GM18505 (cell line): Measurements from ENCODE around the gene DNHD1.
"Not testable (repeated sequence)": the region's sequence is repeated elsewhere in the genome, so short reads cannot be mapped to it uniquely, and the experiment has no call there.

Experiments used
- ATAC-seq: cut with Tn5 transposase; IDR thresholded peaks from one replicate; pipeline ENCODE4 v1.9.1; 2021; ENCODE audit not compliant: unreplicated experiment
- POLR2A ChIP-seq: IDR thresholded peaks from 4 replicates; pipeline ENCODE4 v1.6.1; 2011; ENCODE audit warnings: borderline replicate concordance; ENCODE audit not compliant: insufficient read depth, insufficient read length; ENCODE audit errors: extremely low read depth

Gene DNHD1

GRCh38 chr11:6486938-6487337, 10.1 kb upstream of the DNHD1 start:
- TF ChIP-seq POLR2A = no peak
- ATAC-seq = no peak

- no peak for TF ChIP-seq POLR2A
Measured at GRCh38 chr11:6488342-6488741, 8.7 kb upstream of the DNHD1 start.

DNA sequence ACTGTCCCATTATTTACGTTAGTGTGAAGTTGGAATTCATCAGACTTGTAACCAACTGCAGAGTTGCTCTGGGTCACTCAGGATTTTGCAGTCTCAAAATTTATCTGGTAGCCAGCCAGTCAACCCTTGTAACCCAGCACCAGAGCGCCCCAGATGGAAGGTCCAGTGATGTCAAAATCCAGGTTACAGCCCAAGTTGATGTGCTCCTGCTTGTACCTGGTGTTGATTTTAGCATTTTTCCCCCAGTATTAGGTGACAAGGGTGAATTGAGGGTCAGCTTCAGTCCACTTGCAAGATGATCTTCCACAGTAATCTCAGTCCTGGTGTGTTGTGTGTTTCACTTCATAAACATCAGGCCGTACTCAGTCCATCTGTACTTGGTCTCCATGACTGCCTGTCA, 8.3 kb upstream of the DNHD1 start:
- no peak for TF ChIP-seq POLR2A
- ATAC-seq = no peak

More at GRCh38 chr11:6488342-6488741, 8.7 kb upstream of the DNHD1 start:
- ATAC-seq = no peak

DNA sequence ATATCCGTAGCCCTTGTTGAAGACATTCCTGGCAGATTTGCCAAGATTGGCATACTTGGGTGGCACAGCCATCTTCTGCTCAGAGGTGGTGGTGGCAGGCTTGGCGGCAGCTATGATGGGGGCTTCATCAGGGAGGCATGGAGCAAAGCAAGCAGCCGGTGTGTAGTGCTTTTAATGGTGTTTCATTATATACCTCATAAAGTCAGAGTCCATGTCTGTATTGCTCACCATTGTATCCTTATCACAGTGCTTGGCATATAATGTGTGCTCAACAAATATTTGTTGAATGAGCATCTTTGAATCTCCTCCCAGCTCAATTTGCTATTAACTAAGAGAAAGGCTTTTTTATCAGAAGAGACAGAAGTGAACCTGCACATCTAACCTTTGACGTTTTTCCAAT, 7.8 kb upstream of the DNHD1 start:
- no peak for TF ChIP-seq POLR2A
- no peak for ATAC-seq

GRCh38 chr11:6498121-6498520, 1.0 kb downstream of the DNHD1 start:
- TF ChIP-seq POLR2A = no peak
- ATAC-seq = no peak

DNA sequence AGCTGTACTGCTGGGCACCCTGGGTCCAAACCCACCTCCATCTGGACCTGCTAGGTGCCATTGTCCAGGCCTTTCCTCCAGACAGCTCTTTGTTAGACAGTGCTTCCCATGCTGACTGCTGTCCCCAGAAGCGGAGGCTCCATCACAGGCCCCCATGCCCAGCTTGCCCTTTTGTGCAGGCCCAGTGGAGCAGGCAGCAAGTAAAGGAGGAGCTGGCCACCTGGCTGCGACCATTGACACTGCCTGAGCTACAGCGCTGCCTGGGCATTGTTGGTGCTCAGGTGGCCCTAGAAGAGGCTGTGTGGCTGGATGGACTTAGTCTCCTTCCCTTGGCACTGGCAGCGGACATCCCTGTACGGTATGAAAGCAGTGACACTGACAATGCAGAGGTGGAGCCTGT, 1.5 kb downstream of the DNHD1 start:
- ATAC-seq = no peak

DNA sequence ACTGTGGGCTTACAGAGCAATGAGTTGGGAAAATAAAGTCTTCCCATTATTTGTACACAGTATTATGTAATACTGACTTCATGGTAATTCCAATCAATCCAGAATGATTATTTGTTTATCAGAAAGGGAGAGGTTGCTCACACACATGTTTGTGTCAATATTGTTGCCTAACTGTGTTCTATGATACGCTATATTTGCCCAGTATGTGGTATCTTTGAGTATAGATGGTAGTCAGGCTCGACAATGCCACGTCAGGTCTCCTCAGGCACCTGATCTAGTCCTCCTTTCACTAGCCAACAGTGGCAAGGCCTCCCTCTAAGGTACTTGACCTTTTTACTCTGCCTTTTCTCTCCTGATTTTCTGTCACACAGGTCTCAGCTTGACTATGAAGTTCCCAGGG, 5.3 kb downstream of the DNHD1 start:
- no peak for ATAC-seq
- no peak for TF ChIP-seq POLR2A

More for the DNA sequence above, 1.5 kb downstream of the DNHD1 start:
- no peak for TF ChIP-seq POLR2A

- no peak for TF ChIP-seq POLR2A
- no peak for ATAC-seq
Measured at GRCh38 chr11:6504166-6504565, 7.1 kb downstream of the DNHD1 start.

DNA sequence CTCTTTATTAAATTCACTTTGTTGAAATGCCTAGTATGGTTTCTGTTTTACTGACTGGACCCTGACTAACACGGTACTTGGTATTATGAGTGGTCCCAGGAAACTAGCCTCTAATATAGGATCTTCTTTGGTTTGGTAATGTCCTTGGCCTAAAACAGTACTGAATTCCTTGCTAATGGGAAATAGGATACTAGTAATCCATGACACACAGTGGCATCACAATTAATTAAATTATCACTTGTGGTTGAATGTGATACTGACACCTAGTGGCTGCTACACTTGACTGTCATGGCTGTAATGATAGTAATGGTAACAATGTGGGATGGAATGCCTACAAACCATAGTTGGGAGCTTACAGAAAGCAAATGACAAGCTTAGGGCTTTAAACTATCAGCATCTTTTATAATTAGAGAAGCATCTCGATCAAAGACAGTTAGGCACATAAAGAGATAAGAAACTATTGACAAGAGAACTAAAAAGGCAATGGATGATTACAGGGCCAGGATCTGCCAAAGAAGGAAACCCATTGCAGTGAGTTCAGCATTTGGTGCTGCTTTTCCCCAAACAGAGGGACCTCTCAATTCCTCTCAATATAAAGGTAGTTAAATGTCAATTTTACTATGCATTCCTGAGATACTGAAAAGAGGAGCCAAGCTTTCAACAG, 8.6 kb downstream of the DNHD1 start:
- no peak for ATAC-seq
- no peak for TF ChIP-seq POLR2A

DNA sequence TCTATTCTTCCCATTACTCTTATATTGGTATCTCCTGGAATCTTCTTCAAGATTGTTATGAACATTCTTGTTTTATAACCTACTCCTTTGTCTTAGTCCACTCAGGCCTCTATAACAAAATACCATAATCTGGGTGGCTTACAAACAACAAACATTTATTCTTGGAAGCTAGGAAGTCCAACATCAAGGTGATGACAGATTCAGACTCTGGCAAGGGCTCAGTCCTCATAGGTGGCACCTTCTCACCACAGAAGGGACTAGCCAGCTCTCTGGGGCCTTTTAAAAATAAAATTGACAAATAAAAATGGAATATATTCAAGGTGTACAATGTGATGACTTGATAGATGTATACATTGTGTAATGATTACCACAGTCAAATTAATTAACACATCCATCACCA, 19.8 kb downstream of the DNHD1 start:
- no peak for TF ChIP-seq POLR2A
- ATAC-seq = no peak

- no peak for ATAC-seq
- TF ChIP-seq POLR2A = no peak
Measured at GRCh38 chr11:6520265-6520664, 23.2 kb downstream of the DNHD1 start.

- ATAC-seq = not testable (repeated sequence)
Measured at GRCh38 chr11:6521946-6522345, 24.9 kb downstream of the DNHD1 start.

DNA sequence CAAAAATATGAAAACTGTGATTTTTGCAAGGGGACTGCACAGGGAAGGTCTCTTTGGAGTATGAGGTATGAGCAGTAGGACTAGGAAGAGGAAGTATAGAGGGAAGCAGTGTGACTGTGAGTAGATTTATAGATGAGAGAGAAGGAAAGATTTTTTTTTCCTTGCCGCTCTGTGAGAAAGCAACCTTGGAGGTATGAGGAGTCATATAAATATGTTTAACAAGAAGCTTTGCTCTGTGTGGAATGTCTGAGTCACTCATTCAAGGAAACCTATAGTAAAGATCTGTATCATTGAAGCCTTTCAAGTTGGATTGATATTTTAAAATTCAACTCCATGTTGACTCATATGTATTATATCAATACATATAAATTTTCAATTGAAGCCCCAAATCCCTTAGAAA, 26.2 kb downstream of the DNHD1 start:
- no peak for ATAC-seq
- no peak for TF ChIP-seq POLR2A

GRCh38 chr11:6526411-6527135, 29.5 kb downstream of the DNHD1 start:
- no peak for TF ChIP-seq POLR2A
- ATAC-seq = no peak
